ENCODE measurements around the gene TMEM106B.

GRCh38 chr7:12178317-12178716, 32.8 kb upstream of the TMEM106B start:
- no peak for TF ChIP-seq POLR2A (IDR thresholded peaks at IDR 0.05; ENCODE audit: low read length)
- TF ChIP-seq GATA1 (IDR thresholded peaks at IDR 0.05; ENCODE audit: low read depth, low read length), result no peak
